MCF 10A (cell line): ENCODE measurements around the gene COL21A1. TPM values are rescaled to one million over a fixed set of nuclear protein-coding genes. Genes with fewer than 3 reads are reported as not detected.

ENCODE experiments used
- BruUV-seq: library from RNA; stranded (reverse); fragments of 400-500 nt; replicated peaks from 2 replicates; lab custom pipeline; 2021; lab: Mats Ljungman, UMichigan
- CTCF ChIA-PET: fragments of 300-600 bp; sonication (Branson Sonifier 250); formaldehyde crosslinking; extraction: SDS; loops from one replicate; lab custom pipeline; 2021; ENCODE audit warnings: antibody characterized with exemption, inconsistent platforms; lab: Yijun Ruan, JAX
- POLR2A ChIA-PET: fragments of 300-600, 350-650 bp; sonication (Branson Sonifier 250); formaldehyde crosslinking; extraction: SDS; loops from one replicate; lab custom pipeline; 2020; ENCODE audit warnings: antibody characterized with exemption, inconsistent platforms; lab: Yijun Ruan, JAX
- DNase-seq: peaks from one replicate; pipeline ENCODE4 v3.0.0-alpha.2; 2018; ENCODE audit not compliant: unreplicated experiment
- H3K27ac Mint-ChIP-seq: one replicate; pipeline ENCODE4 v1.8.0; 2022; ENCODE audit warnings: mild to moderate bottlenecking, low read depth, mixed read lengths; ENCODE audit not compliant: unreplicated experiment
- H3K27me3 Mint-ChIP-seq: one replicate; pipeline ENCODE4 v1.8.0; 2022; ENCODE audit warnings: mixed read lengths; ENCODE audit not compliant: insufficient read depth, unreplicated experiment
- H3K36me3 Mint-ChIP-seq: one replicate; pipeline ENCODE4 v1.8.0; 2022; ENCODE audit warnings: mild to moderate bottlenecking, moderate library complexity, mixed read lengths; ENCODE audit not compliant: insufficient read depth, unreplicated experiment
- H3K4me1 Mint-ChIP-seq: one replicate; pipeline ENCODE4 v1.8.0; 2022; ENCODE audit warnings: mixed read lengths; ENCODE audit not compliant: insufficient read depth, unreplicated experiment
- H3K4me3 Mint-ChIP-seq: one replicate; pipeline ENCODE4 v1.8.0; 2022; ENCODE audit warnings: mild to moderate bottlenecking, moderate library complexity, mixed read lengths; ENCODE audit not compliant: unreplicated experiment
- H3K9me3 Mint-ChIP-seq: one replicate; pipeline ENCODE4 v1.8.0; 2022; ENCODE audit warnings: mixed read lengths; ENCODE audit not compliant: unreplicated experiment
- CTCF ChIP-seq: fragments of 200-600 bp; IDR thresholded peaks from one replicate; pipeline ENCODE4 v1.8.0; 2022; ENCODE audit warnings: antibody characterized with exemption, mild to moderate bottlenecking; ENCODE audit not compliant: unreplicated experiment
- intact Hi-C: fragments of 100-400 bp; cut with micrococcal nuclease; formaldehyde crosslinking; loops from 2 replicates; pipeline ENCODE4 v1.14.1; 2022
- total RNA-seq: library from RNA; stranded (reverse); gene quantifications from 2 replicates; pipeline ENCODE4 v1.2.3, GENCODE V29; 2022

The COL21A1 gene
- total RNA-seq, 1 experiment from 2014 or later: 1.8 TPM

GRCh38 chr6:56291302-56291917 lies 44.0 kb upstream of the COL21A1 start:
- Mint-ChIP-seq H3K9me3 (no peaks in the 10 kb centered on the region), H3K4me3 (no peak overlapping the region), H3K4me1 (no peaks in the 10 kb centered on the region), H3K27me3 (no peaks in the 10 kb centered on the region), H3K36me3 (no peaks in the 10 kb centered on the region), H3K27ac (no peak overlapping the region)
- DNase-seq: no peak
- POLR2A ChIA-PET: interaction anchor here (0.7 to 1.2 kb wide), 2 partner anchors 301 to 312 kb away, joined by 3 read pairs; no protein-coding TSS in a partner anchor
- no TSS peak for BruUV-seq
- CTCF ChIA-PET: interaction anchor here (0.6 to 4.6 kb wide), 28 partner anchors 9 to 1014 kb away, joined by 3 to 95 read pairs (median 5); no protein-coding TSS in a partner anchor
- intact Hi-C loops: loop anchor here (5.0 to 10.0 kb wide), 2 partner anchors 407 to 1014 kb away; no protein-coding TSS in a partner anchor
- TF ChIP-seq CTCF: no peak

- ChIA-PET POLR2A (no interaction called here), CTCF (interaction anchor here (1.5 to 4.6 kb wide), 3 partner anchors 26 to 311 kb away, joined by 3 to 95 read pairs (median 5); no protein-coding TSS in a partner anchor)
- Mint-ChIP-seq H3K27ac (no peak overlapping the region), H3K4me3 (no peak overlapping the region), H3K4me1 (no peaks in the 10 kb centered on the region), H3K36me3 (no peaks in the 10 kb centered on the region), H3K9me3 (no peaks in the 10 kb centered on the region), H3K27me3 (no peaks in the 10 kb centered on the region)
- DNase-seq: no peak
- intact Hi-C loops: loop anchor here (5.0 to 10.0 kb wide), 2 partner anchors 405 to 1012 kb away; no protein-coding TSS in a partner anchor
- TF ChIP-seq CTCF: no peak
- no TSS peak for BruUV-seq
Observed at GRCh38 chr6:56289721-56290120, 42.3 kb upstream of the COL21A1 start.

GRCh38 chr6:56288347-56288746 lies 41.0 kb upstream of the COL21A1 start:
- DNase-seq: no peak
- no peaks in the 10 kb centered on the region for H3K36me3 Mint-ChIP-seq
- no TSS peak for BruUV-seq

More at GRCh38 chr6:56288347-56288746, 41.0 kb upstream of the COL21A1 start:
- H3K27ac Mint-ChIP-seq: no peak overlapping the region
- no peaks in the 10 kb centered on the region for H3K27me3 Mint-ChIP-seq
- H3K9me3 Mint-ChIP-seq: no peaks in the 10 kb centered on the region
- no peaks in the 10 kb centered on the region for H3K4me1 Mint-ChIP-seq
- intact Hi-C loops: no loop called here
- TF ChIP-seq CTCF: no peak
- ChIA-PET POLR2A (interaction anchor here (0.7 kb wide), 1 partner anchor 51 kb away, joined by 3 read pairs; no protein-coding TSS in a partner anchor), CTCF (interaction anchor here (0.6 to 1.8 kb wide), 7 partner anchors 11 to 333 kb away, joined by 3 to 5 read pairs (median 3); no protein-coding TSS in a partner anchor)
- no peak overlapping the region for H3K4me3 Mint-ChIP-seq
